VCaP (cell line): ENCODE results near the gene USP12.

Source experiments
- H3K27ac ChIP-seq: fragments of 450-650 bp; 2 replicates; pipeline ENCODE4 v1.5.1; 2017
- TF ChIP-seq, protein P1 (sequence below): fragments of 450-650 bp; conservative IDR thresholded peaks from 2 replicates; pipeline ENCODE4 v1.5.1; 2017; ENCODE audit warnings: mild to moderate bottlenecking, moderate library complexity

The USP12 gene

DNA sequence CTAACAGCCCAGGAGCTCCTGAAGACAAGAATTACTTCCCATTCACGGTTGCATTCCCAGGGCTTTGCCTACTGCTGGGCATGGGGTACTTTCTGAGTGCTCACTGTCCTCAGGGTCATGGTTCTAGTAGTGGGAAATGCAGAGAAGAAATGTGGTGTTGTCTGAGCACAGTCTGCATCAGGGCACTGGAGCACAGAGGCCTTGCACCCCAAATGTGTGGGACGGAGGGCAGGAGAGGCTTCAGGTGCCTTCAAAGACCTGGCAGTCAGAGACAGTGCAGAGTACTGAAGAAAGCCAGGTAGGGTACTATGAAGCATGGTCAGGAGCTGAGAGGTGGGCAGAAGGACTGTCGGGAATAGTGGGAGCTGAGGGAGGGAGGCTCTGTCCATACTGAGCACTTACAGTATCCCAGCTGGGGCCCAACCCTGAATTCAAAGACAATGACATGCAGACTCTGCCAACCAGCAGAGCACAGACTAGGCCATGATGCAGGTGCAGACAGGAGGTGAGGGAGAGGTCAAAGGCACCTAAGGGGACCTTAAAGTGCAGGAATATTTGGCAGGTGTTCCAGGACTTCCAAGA, 144.4 kb downstream of the USP12 start:
- TF ChIP-seq, protein P1, sequence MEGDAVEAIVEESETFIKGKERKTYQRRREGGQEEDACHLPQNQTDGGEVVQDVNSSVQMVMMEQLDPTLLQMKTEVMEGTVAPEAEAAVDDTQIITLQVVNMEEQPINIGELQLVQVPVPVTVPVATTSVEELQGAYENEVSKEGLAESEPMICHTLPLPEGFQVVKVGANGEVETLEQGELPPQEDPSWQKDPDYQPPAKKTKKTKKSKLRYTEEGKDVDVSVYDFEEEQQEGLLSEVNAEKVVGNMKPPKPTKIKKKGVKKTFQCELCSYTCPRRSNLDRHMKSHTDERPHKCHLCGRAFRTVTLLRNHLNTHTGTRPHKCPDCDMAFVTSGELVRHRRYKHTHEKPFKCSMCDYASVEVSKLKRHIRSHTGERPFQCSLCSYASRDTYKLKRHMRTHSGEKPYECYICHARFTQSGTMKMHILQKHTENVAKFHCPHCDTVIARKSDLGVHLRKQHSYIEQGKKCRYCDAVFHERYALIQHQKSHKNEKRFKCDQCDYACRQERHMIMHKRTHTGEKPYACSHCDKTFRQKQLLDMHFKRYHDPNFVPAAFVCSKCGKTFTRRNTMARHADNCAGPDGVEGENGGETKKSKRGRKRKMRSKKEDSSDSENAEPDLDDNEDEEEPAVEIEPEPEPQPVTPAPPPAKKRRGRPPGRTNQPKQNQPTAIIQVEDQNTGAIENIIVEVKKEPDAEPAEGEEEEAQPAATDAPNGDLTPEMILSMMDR, result no peak
- H3K27ac ChIP-seq, result no peak overlapping the region

DNA sequence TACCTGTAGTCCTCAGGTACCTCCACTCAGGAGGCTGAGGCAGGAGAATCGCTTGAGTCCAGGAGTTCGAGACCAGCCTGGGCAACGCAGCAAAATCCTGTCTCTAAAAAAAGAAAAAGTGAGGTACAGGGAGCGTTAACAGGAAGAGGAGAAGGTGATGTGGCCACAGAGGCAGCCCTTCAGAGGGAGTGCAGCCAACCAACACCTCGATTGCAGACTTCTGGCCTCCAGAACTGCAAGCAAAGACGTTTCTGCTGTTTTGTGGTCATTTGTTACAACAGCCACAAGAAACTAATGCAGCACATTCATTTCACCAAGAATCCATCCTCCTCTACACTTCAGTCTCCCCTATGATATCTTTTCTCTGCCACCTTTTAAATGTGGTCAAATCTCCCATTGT, 145.2 kb downstream of the USP12 start:
- TF ChIP-seq, protein P1, result no peak

GRCh38 chr13:27024776-27025492, 146.7 kb downstream of the USP12 start:
- no peak overlapping the region for H3K27ac ChIP-seq
- TF ChIP-seq, protein P1, result no peak

More for the DNA sequence above, 145.2 kb downstream of the USP12 start:
- no peak overlapping the region for H3K27ac ChIP-seq

DNA sequence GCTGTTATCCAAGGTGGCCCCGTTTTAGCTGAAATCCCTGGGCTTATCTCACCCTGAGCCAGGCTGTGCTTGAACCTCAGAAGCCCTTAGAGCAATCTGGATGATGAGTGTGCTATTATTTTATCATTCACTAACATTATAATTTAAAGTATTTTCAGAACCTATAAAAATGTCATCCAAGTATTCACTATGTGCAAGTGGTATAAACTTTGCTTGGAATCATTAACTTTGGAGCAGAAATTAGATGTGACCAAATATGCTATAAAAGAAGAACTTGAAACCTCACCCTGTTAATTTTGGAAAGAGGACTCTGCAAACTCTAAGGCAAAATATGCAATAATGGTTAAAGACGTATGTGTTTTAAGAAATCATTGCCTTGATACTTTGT, 147.5 kb downstream of the USP12 start:
- no peak overlapping the region for H3K27ac ChIP-seq

GRCh38 chr13:27023385-27024073, 148.1 kb downstream of the USP12 start:
- TF ChIP-seq, protein P1, result no peak
- peak overlapping the region; percentile 79 for H3K27ac ChIP-seq

More for the DNA sequence above, 147.5 kb downstream of the USP12 start:
- TF ChIP-seq, protein P1, result no peak

GRCh38 chr13:27022571-27023311, 148.9 kb downstream of the USP12 start:
- H3K27ac ChIP-seq, result peak overlapping the region; percentile 79
- TF ChIP-seq, protein P1, result no peak

DNA sequence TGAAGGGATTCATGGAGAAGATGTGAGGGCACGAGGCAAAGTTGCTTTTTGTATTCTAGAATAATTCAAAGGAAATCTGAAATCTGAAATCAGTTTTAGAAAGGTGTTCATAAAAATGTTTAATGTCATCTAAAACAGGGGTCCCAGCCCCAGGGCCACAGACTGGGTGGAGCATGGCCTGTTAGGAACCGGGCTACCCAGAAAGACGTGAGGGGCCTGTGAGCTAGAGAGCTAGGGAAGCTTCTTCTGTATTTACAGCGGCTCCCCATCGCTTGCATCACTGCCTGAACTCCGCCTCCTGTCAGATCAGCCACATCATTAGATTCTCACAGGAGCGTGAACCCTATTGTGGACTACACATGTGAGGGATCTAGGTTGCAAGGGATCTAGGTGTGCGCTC, 151.2 kb downstream of the USP12 start:
- H3K27ac ChIP-seq, result peak overlapping the region; percentile 77
- TF ChIP-seq, protein P1, result no peak
